HepG2 (cell line): Measurements from ENCODE around the gene NELFCD. TPM values are rescaled to one million over a fixed set of nuclear protein-coding genes. Genes with fewer than 3 reads are reported as not detected.

ENCODE experiments used
- ATAC-seq: fragments of 200-7000 bp; cut with Tn5 transposase; 3 replicates; pipeline ENCODE4 v1.9.1; 2020; ENCODE audit warnings: mild to moderate bottlenecking, moderate library complexity
- BruUV-seq: library from RNA; stranded (reverse); fragments of 400-500 nt; replicated peaks from 2 replicates; lab custom pipeline; 2021; lab: Mats Ljungman, UMichigan
- CTCF ChIA-PET: fragments of 300-600 bp; formaldehyde crosslinking; extraction: SDS; loops from one replicate; lab custom pipeline; 2021; ENCODE audit warnings: low total read pairs, inconsistent platforms, low intra/inter-chr PET ratio; lab: Yijun Ruan, JAX
- POLR2A ChIA-PET: fragments of 350-600 bp; sonication (Branson Sonifier 250); formaldehyde crosslinking; loops from one replicate; lab custom pipeline; 2020; ENCODE audit warnings: antibody characterized with exemption, inconsistent platforms; lab: Yijun Ruan, JAX
- DNase-seq: peaks from one replicate; pipeline ENCODE4 v3.0.0-alpha.2; 2015; ENCODE audit warnings: low spot score
- FAIRE-seq: peaks from 3 replicates; lab custom pipeline; 2011; peaks lifted over from hg19 to GRCh38; lab: Jason Lieb, UNC
- H2AFZ ChIP-seq: one replicate; pipeline ENCODE4 v1.6.1; 2011; ENCODE audit warnings: low read length, inconsistent platforms
- H3K27ac ChIP-seq: fragments of 300-600 bp; 3 replicates; pipeline ENCODE4 v1.8.0; 2011; ENCODE audit warnings: mixed run types, mild to moderate bottlenecking, mixed read lengths, low read length, inconsistent platforms; ENCODE audit not compliant: insufficient read depth; ENCODE audit errors: extremely low read length
- H3K27me3 ChIP-seq, 2 experiments: fragments of 200-600 bp in 1 of 2; 2 replicates in 1 of 2; 3 replicates in 1 of 2; pipeline versions ENCODE4 v1.6.0 to v1.8.0; 2011; ENCODE audit warnings: low read length in 2 of 2, mild to moderate bottlenecking in 2 of 2, moderate library complexity in 2 of 2, inconsistent platforms in 1 of 2; ENCODE audit not compliant: insufficient read depth in 2 of 2, control insufficient read depth in 1 of 2
- H3K36me3 ChIP-seq, 2 experiments: fragments of 200-600 bp in 1 of 2; replicated peaks in 1 of 2; 2 replicates in 1 of 2; 3 replicates in 1 of 2; pipeline versions ENCODE4 v1.5.1 to v1.8.0; 2011; ENCODE audit warnings: low read length in 2 of 2, inconsistent platforms in 1 of 2; ENCODE audit not compliant: insufficient read depth in 2 of 2, control insufficient read depth in 1 of 2
- H3K4me1 ChIP-seq: 2 replicates; pipeline ENCODE4 v1.5.1; 2012; ENCODE audit warnings: low read length, inconsistent platforms; ENCODE audit not compliant: insufficient read depth
- H3K4me2 ChIP-seq: 2 replicates; pipeline ENCODE4 v1.6.0; 2011; ENCODE audit warnings: low read depth, low read length, inconsistent platforms
- H3K4me3 ChIP-seq, 3 experiments: fragments of 200-600 bp in 1 of 3; sonication (generic), shearing (Covaris generic) in 1 of 3; replicated peaks in 1 of 3; 2 replicates each; pipeline ENCODE4 v1.5.1; 2011 to 2016; ENCODE audit warnings: low read length in 3 of 3, inconsistent platforms in 2 of 3, low read depth in 2 of 3, mild to moderate bottlenecking in 2 of 3, control low read depth in 1 of 3, mixed read lengths in 1 of 3; ENCODE audit not compliant: insufficient read depth in 1 of 3
- H3K79me2 ChIP-seq: one replicate; pipeline ENCODE4 v1.6.1; 2011; ENCODE audit warnings: low read length, inconsistent platforms; ENCODE audit not compliant: insufficient read depth
- H3K9ac ChIP-seq: 2 replicates; pipeline ENCODE4 v1.6.0; 2011; ENCODE audit warnings: mild to moderate bottlenecking, low read depth, low read length, inconsistent platforms; ENCODE audit not compliant: insufficient read depth
- H3K9me3 ChIP-seq: 2 replicates; pipeline ENCODE4 v1.5.1; 2012; ENCODE audit warnings: mild to moderate bottlenecking, low read length
- H4K20me1 ChIP-seq: 2 replicates; pipeline ENCODE4 v1.6.0; 2011; ENCODE audit warnings: inconsistent platforms, mild to moderate bottlenecking, low read length, moderate library complexity; ENCODE audit not compliant: insufficient read depth
- EHMT2 ChIP-seq: fragments of 200-600 bp; sonication (generic); IDR thresholded peaks from 2 replicates; pipeline ENCODE4 v1.7.0; 2017; ENCODE audit warnings: antibody characterized with exemption, low read depth, low read length, borderline replicate concordance
- ETV5 ChIP-seq: IDR thresholded peaks from 2 replicates; pipeline ENCODE4 v1.6.1; 2018; ENCODE audit warnings: missing biosample characterization, missing genetic modification reagents, inconsistent platforms, borderline replicate concordance
- KDM6A ChIP-seq: IDR thresholded peaks from 2 replicates; pipeline ENCODE4 v1.6.1; 2016; ENCODE audit warnings: low read depth
- MAF1 ChIP-seq: sonication (generic); formaldehyde crosslinking; IDR thresholded peaks from 2 replicates; pipeline ENCODE4 v1.5.0; 2020; ENCODE audit warnings: missing genetic modification reagents, borderline replicate concordance
- MED1 ChIP-seq: sonication (generic); formaldehyde crosslinking; IDR thresholded peaks from 2 replicates; pipeline ENCODE4 v1.4.0; 2020; ENCODE audit warnings: missing genetic modification reagents
- NFATC3 ChIP-seq: sonication (generic); formaldehyde crosslinking; IDR thresholded peaks from 2 replicates; pipeline ENCODE4 v1.5.1; 2020; ENCODE audit warnings: mild to moderate bottlenecking, missing genetic modification reagents
- PRPF4 ChIP-seq: fragments of 200-400 bp; formaldehyde crosslinking; IDR thresholded peaks from 2 replicates; pipeline ENCODE4 v1.6.1; 2016; ENCODE audit warnings: low read length, low read depth; ENCODE audit not compliant: poor library complexity, severe bottlenecking
- SMC3 ChIP-seq: IDR thresholded peaks from 2 replicates; pipeline ENCODE4 v1.6.1; 2011; ENCODE audit warnings: low read length, improper control_type of control experiment
- TARDBP ChIP-seq: sonication (generic); formaldehyde crosslinking; IDR thresholded peaks from 2 replicates; pipeline ENCODE4 v1.8.0; 2022; ENCODE audit warnings: mild to moderate bottlenecking, missing genetic modification reagents
- TOE1 ChIP-seq: sonication (generic); formaldehyde crosslinking; IDR thresholded peaks from 2 replicates; pipeline ENCODE4 v1.4.0; 2020; ENCODE audit warnings: mild to moderate bottlenecking, missing genetic modification reagents
- ZBTB38 ChIP-seq: sonication (generic); formaldehyde crosslinking; IDR thresholded peaks from 2 replicates; pipeline ENCODE4 v1.5.1; 2020; ENCODE audit warnings: mild to moderate bottlenecking, missing genetic modification reagents
- ZC3H4 ChIP-seq: sonication (generic); formaldehyde crosslinking; IDR thresholded peaks from 2 replicates; pipeline ENCODE4 v1.4.0; 2020; ENCODE audit warnings: missing genetic modification reagents, borderline replicate concordance
- ZSCAN25 ChIP-seq: sonication (generic); formaldehyde crosslinking; IDR thresholded peaks from 2 replicates; pipeline ENCODE4 v1.8.0; 2022; ENCODE audit warnings: mild to moderate bottlenecking, missing genetic modification reagents
- ZZZ3 ChIP-seq: sonication (generic); formaldehyde crosslinking; IDR thresholded peaks from 2 replicates; pipeline ENCODE4 v1.4.0; 2020; ENCODE audit warnings: missing genetic modification reagents, mild to moderate bottlenecking, borderline replicate concordance
- WGBS: methylation state at CpG from one replicate; pipeline ENCODE4 v1.1.6; 2017; ENCODE audit warnings: low lambda C conversion rate; 5-methylcytosine and 5-hydroxymethylcytosine counted together
- in situ Hi-C: cut with HindIII; loops from 2 replicates; pipeline ENCODE4 v1.10.0; 2017; ENCODE audit warnings: low pct_unique_long_range_greater_than_20kb; ENCODE audit not compliant: extremely low pct_ligation_motif_present
- intact Hi-C: fragments of 100-400 bp; cut with micrococcal nuclease; formaldehyde crosslinking; loops from one replicate; pipeline ENCODE4 v1.10.0; 2022; ENCODE audit not compliant: unreplicated experiment
- polyA plus RNA-seq, 8 experiments: library from polyadenylated mRNA; depleted of rRNA in 3 of 8; stranded (reverse) in 7 of 8; unstranded in 1 of 8; fragments of >200 nt; fragmentation: Illumina TruSeq in 4 of 8; extraction: Trizol in 4 of 8; gene quantifications; 2 replicates each; pipeline versions ENCODE4 v1.2.1 to v1.2.3, GENCODE V29; 2011 to 2016; ENCODE audit warnings: low read depth in 4 of 8, missing spikeins in 1 of 8, mixed read lengths in 1 of 8; ENCODE audit not compliant: insufficient read depth in 1 of 8
- total RNA-seq, 5 experiments: library from RNA; depleted of rRNA; stranded (reverse); fragments of >200 nt; fragmentation: Illumina TruSeq; extraction: Trizol; gene quantifications; 2 replicates each; pipeline ENCODE4 v1.2.3, GENCODE V29; 2016; ENCODE audit warnings: low read depth in 1 of 5
- TF ChIP-seq, protein P1 (sequence below): sonication (generic); formaldehyde crosslinking; IDR thresholded peaks from 2 replicates; pipeline ENCODE4 v1.8.1; 2023; ENCODE audit warnings: missing genetic modification reagents, mild to moderate bottlenecking, borderline replicate concordance
- TF ChIP-seq, protein P2 (sequence below): sonication (generic); formaldehyde crosslinking; IDR thresholded peaks from 2 replicates; pipeline ENCODE4 v1.5.1; 2020; ENCODE audit warnings: mild to moderate bottlenecking, missing genetic modification reagents, moderate library complexity
- TF ChIP-seq, protein P3 (sequence below), 2 experiments: fragments of 450-650 bp in 1 of 2; sonication (generic) in 1 of 2; formaldehyde crosslinking; IDR thresholded peaks; 2 replicates each; pipeline versions ENCODE4 v1.5.0 to v1.8.0; 2020 to 2022; ENCODE audit warnings: mild to moderate bottlenecking in 1 of 2, missing genetic modification reagents in 1 of 2
- TF ChIP-seq, protein P4 (sequence below): IDR thresholded peaks from 2 replicates; pipeline ENCODE4 v1.4.0; 2020; ENCODE audit warnings: mild to moderate bottlenecking, missing genetic modification reagents

NELFCD gene
- total and polyA plus RNA-seq, 2 of the 13 experiments (the other 11 are each of a cell fraction or from before 2014, with no cell fraction given): 159 to 203 TPM

DNA sequence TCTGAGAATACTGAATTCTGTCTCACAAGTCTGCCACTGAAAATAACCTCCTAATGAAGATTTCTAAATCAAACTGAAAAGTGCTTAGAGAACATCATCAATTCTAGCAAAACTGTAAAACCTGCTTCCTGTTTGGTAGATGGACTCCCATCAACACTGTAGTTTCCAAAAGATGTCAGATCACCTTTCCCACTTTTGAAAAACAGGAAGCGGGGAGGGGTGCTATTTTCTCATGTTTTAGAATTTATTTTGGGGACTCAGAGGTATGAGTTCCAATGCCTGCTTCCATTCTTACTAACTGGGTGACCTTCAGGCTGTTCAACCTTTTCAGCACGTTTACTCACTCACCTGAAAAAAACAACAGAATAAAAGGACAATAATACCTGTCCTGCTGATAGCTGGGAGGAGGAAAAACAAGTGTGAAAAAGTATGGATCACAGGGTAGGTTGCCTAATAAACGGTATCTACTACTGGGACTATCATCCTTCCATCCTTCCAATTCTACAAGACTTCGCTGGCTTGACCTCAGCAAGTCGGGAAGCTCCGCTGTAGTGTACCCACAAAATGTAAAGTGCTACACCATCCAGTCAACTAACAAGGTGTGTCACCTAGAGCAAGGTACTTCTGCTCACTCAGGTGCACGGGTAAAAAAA lies 50.0 kb downstream of the NELFCD start:
- Histone ChIP-seq H3K79me2 (peaks cover 60% of the 10 kb centered on the region), H3K36me3 (peaks cover 15 to 34% of the 10 kb centered on the region in 2 experiments), H3K27ac (peak overlapping the region; percentile 68), H3K4me1 (peaks cover 63% of the 10 kb centered on the region), H4K20me1 (peaks cover 15% of the 10 kb centered on the region; the same call in 1 of the 2 replicates), H2AFZ (no peak overlapping the region), H3K4me2 (peak overlapping the region; percentile 97), H3K9ac (peak overlapping the region; percentile 93), H3K27me3 (no peaks in the 10 kb centered on the region; a peak in 1 of 5 replicates), H3K9me3 (no peaks in the 10 kb centered on the region), H3K4me3 (peak overlapping the region; percentile 78 to 97 (median 93))
- intact Hi-C loops: loop anchor here (5.0 kb wide), 1 partner anchor 34 kb away; no protein-coding TSS in a partner anchor
- FAIRE-seq (no peak), DNase-seq (no peak), ATAC-seq (no peak)
- POLR2A ChIA-PET: interaction anchor here (0.8 to 3.7 kb wide), 14 partner anchors 7 to 380 kb away, joined by 3 to 68 read pairs (median 11); partner anchors contain the start of genes NELFCD, PRELID3B, STX16 and TUBB1
- WGBS: 41% methylated on average over 7 of the region's 7 CpGs
- in situ Hi-C loops: no loop called here
- CTCF ChIA-PET: no interaction called here
- BruUV-seq: no TSS peak
- TF ChIP-seq ETV5 (CRISPR knock-in tag) (0 out of 2 replicates have a peak, but pooled peaks have one; percentile 10), KDM6A (CRISPR knock-in tag) (no peak), ZSCAN25 (no peak), ZC3H4 (CRISPR knock-in tag) (peak; percentile 39; the same call in 1 of the 2 replicates), PRPF4 (peak; percentile 94), MED1 (CRISPR knock-in tag) (peak; percentile 33; the same call in 1 of the 2 replicates), SMC3 (no peak), MAF1 (CRISPR knock-in tag) (no peak), ZBTB38 (CRISPR knock-in tag) (peak; percentile 100), NFATC3 (CRISPR knock-in tag) (peak; percentile 84; the same call in 1 of the 2 replicates), TOE1 (CRISPR knock-in tag) (no peak), ZZZ3 (CRISPR knock-in tag) (0 out of 2 replicates have a peak, but pooled peaks have one; percentile 11), TARDBP (peak; percentile 19; the same call in 1 of the 2 replicates), EHMT2 (0 out of 2 replicates have a peak, but pooled peaks have one; percentile 43)
- TF ChIP-seq, protein P1, sequence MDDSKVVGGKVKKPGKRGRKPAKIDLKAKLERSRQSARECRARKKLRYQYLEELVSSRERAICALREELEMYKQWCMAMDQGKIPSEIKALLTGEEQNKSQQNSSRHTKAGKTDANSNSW (CRISPR knock-in tag): 0 out of 2 replicates have a peak, but pooled peaks have one; percentile 68
- TF ChIP-seq, protein P2, sequence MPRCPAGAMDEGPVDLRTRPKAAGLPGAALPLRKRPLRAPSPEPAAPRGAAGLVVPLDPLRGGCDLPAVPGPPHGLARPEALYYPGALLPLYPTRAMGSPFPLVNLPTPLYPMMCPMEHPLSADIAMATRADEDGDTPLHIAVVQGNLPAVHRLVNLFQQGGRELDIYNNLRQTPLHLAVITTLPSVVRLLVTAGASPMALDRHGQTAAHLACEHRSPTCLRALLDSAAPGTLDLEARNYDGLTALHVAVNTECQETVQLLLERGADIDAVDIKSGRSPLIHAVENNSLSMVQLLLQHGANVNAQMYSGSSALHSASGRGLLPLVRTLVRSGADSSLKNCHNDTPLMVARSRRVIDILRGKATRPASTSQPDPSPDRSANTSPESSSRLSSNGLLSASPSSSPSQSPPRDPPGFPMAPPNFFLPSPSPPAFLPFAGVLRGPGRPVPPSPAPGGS (CRISPR knock-in tag): no peak; the same call in 1 of the 2 replicates
- TF ChIP-seq, protein P3, sequence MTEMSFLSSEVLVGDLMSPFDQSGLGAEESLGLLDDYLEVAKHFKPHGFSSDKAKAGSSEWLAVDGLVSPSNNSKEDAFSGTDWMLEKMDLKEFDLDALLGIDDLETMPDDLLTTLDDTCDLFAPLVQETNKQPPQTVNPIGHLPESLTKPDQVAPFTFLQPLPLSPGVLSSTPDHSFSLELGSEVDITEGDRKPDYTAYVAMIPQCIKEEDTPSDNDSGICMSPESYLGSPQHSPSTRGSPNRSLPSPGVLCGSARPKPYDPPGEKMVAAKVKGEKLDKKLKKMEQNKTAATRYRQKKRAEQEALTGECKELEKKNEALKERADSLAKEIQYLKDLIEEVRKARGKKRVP (CRISPR knock-in tag; IDR thresholded peaks at IDR 0.05): no peak
- TF ChIP-seq, protein P4, sequence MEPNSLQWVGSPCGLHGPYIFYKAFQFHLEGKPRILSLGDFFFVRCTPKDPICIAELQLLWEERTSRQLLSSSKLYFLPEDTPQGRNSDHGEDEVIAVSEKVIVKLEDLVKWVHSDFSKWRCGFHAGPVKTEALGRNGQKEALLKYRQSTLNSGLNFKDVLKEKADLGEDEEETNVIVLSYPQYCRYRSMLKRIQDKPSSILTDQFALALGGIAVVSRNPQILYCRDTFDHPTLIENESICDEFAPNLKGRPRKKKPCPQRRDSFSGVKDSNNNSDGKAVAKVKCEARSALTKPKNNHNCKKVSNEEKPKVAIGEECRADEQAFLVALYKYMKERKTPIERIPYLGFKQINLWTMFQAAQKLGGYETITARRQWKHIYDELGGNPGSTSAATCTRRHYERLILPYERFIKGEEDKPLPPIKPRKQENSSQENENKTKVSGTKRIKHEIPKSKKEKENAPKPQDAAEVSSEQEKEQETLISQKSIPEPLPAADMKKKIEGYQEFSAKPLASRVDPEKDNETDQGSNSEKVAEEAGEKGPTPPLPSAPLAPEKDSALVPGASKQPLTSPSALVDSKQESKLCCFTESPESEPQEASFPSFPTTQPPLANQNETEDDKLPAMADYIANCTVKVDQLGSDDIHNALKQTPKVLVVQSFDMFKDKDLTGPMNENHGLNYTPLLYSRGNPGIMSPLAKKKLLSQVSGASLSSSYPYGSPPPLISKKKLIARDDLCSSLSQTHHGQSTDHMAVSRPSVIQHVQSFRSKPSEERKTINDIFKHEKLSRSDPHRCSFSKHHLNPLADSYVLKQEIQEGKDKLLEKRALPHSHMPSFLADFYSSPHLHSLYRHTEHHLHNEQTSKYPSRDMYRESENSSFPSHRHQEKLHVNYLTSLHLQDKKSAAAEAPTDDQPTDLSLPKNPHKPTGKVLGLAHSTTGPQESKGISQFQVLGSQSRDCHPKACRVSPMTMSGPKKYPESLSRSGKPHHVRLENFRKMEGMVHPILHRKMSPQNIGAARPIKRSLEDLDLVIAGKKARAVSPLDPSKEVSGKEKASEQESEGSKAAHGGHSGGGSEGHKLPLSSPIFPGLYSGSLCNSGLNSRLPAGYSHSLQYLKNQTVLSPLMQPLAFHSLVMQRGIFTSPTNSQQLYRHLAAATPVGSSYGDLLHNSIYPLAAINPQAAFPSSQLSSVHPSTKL (CRISPR knock-in tag): no peak
